ENCODE results near the gene LHX2.

LHX2 gene

DNA sequence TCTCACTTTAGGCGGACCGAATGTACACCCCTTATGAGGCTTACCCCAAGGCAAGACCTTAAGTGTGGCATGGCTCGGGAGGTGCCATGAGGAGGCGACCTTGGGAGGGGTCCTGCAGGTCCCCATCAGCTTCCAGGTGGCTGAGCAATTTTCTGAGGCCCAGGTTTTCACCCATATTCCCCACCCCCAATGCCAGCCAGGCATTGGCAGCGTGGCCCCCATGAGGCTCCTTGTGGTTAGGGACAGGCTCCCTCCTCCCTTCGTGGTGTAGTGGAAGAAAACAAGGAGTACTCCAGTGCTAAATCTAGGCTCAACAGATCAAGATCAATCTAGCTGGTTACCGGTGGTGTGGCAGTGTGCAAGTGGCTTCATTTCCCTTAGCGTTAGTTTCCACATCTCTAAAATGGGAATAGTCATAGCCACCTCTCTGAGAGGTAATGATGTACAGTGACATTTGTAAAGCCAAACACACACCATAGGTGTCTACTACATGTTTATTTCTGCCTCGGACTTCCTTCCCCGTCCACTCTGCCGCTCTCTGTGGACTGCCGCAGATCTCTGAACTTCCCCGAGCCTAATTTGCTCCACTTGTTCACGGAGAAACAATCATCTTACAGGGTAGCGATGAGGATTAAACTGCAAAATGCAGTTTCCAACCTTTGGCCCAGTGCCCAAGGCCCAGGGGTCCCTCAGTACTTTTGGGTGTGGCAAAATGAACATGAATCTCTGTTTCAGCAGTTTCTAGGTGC is 8.4 kb downstream of the LHX2 start:
- TF ChIP-seq SUZ12 (IDR thresholded peaks at IDR 0.05; ENCODE audit: extremely low read depth, insufficient read depth, insufficient read length) (no peak), YY1 (IDR thresholded peaks at IDR 0.05; ENCODE audit: insufficient read depth, insufficient read length) (no peak), ZNF274 (IDR thresholded peaks at IDR 0.05; ENCODE audit: low read depth, low read length) (no peak)
- Histone ChIP-seq H3K9ac (ENCODE audit: insufficient read length, low read depth) (no peak overlapping the region), H3K4me3 (ENCODE audit: insufficient read length, low read depth) (no peak overlapping the region), H3K4me1 (ENCODE audit: insufficient read depth, insufficient read length) (peaks cover 17% of the 10 kb centered on the region), H3K27me3 (ENCODE audit: insufficient read depth, insufficient read length) (peaks cover 70% of the 10 kb centered on the region), H3K9me3 (ENCODE audit: insufficient read depth, low read length) (no peaks in the 10 kb centered on the region), H3K36me3 (ENCODE audit: insufficient read depth, insufficient read length, low read length) (no peaks in the 10 kb centered on the region)
- no peak for DNase-seq (ENCODE audit: low read depth, low spot score)

DNA sequence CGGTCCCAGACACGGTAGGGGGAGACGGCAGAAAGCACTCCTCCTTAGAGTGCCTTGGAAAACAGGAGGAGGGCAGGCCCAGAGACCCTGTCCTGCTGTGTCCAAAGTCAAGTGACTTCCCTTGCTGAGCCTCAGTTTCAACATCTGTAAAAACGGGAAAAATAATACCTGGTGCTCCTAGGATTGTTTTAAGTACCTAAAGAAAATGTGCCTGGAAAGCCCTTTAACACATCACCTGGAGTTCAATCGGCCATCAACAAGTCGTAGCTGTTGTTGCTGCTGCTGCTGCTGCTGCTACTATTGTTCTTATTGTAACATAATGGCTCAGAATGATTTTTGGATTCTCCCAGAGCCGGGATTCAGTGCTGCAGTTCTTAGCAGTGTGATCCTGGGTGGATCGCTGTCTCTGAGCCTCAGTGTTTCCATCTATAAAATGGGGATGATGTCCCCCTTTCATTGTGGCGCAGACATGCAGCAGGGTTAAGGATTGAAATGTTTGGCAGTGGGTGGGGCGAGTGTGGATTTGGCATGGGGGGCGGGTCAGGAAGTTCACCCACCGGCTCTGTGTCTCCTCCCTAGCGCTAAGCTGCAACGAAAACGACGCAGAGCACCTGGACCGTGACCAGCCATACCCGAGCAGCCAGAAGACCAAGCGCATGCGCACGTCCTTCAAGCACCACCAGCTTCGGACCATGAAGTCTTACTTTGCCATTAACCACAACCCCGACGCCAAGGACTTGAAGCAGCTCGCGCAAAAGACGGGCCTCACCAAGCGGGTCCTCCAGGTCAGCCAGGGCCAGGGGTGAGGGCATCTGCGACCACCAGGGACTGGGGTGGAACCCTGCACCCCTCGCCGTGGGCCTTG is 9.2 kb downstream of the LHX2 start:
- peaks cover 62% of the 10 kb centered on the region for H3K27me3 ChIP-seq (ENCODE audit: insufficient read depth, insufficient read length)
- no peaks in the 10 kb centered on the region for H3K9me3 ChIP-seq (ENCODE audit: insufficient read depth, low read length)
- H3K4me1 ChIP-seq (ENCODE audit: insufficient read depth, insufficient read length) = peaks cover 11% of the 10 kb centered on the region
- no peaks in the 10 kb centered on the region for H3K36me3 ChIP-seq (ENCODE audit: insufficient read depth, insufficient read length, low read length)
- no peak for TF ChIP-seq SUZ12 (IDR thresholded peaks at IDR 0.05; ENCODE audit: extremely low read depth, insufficient read depth, insufficient read length)
- no peak for TF ChIP-seq ZNF274 (IDR thresholded peaks at IDR 0.05; ENCODE audit: low read depth, low read length)
- TF ChIP-seq YY1 (IDR thresholded peaks at IDR 0.05; ENCODE audit: insufficient read depth, insufficient read length) = no peak
- no peak for DNase-seq (ENCODE audit: low read depth, low spot score)
- H3K4me3 ChIP-seq (ENCODE audit: insufficient read length, low read depth) = no peak overlapping the region
- H3K9ac ChIP-seq (ENCODE audit: insufficient read length, low read depth) = no peak overlapping the region

DNA sequence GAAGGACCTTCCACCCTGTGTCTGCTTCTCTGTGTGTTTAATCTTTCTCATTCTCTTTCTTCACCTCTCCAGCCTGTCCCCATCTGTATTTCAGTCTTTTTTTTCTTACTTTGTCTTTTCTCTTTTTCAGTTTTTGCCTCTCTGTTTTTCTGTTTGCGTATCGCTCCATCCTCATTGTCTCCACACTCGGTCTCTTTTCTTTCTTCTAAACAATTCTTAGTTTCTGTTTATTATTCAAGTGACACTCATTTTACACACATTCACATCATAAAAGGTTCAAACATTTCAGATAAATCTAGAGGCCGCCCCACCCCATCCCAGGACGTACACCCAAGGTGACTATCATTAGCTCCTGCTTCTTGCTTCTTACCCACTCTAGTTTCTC is 9.8 kb downstream of the LHX2 start:
- Histone ChIP-seq H3K9ac (ENCODE audit: insufficient read length, low read depth) (no peak overlapping the region), H3K4me1 (ENCODE audit: insufficient read depth, insufficient read length) (peaks cover 10% of the 10 kb centered on the region), H3K4me3 (ENCODE audit: insufficient read length, low read depth) (no peak overlapping the region), H3K9me3 (ENCODE audit: insufficient read depth, low read length) (no peaks in the 10 kb centered on the region), H3K36me3 (ENCODE audit: insufficient read depth, insufficient read length, low read length) (no peaks in the 10 kb centered on the region), H3K27me3 (ENCODE audit: insufficient read depth, insufficient read length) (peaks cover 56% of the 10 kb centered on the region)
- TF ChIP-seq ZNF274 (IDR thresholded peaks at IDR 0.05; ENCODE audit: low read depth, low read length) (no peak), SUZ12 (IDR thresholded peaks at IDR 0.05; ENCODE audit: extremely low read depth, insufficient read depth, insufficient read length) (no peak), YY1 (IDR thresholded peaks at IDR 0.05; ENCODE audit: insufficient read depth, insufficient read length) (no peak)
- DNase-seq (ENCODE audit: low read depth, low spot score) = no peak

DNA sequence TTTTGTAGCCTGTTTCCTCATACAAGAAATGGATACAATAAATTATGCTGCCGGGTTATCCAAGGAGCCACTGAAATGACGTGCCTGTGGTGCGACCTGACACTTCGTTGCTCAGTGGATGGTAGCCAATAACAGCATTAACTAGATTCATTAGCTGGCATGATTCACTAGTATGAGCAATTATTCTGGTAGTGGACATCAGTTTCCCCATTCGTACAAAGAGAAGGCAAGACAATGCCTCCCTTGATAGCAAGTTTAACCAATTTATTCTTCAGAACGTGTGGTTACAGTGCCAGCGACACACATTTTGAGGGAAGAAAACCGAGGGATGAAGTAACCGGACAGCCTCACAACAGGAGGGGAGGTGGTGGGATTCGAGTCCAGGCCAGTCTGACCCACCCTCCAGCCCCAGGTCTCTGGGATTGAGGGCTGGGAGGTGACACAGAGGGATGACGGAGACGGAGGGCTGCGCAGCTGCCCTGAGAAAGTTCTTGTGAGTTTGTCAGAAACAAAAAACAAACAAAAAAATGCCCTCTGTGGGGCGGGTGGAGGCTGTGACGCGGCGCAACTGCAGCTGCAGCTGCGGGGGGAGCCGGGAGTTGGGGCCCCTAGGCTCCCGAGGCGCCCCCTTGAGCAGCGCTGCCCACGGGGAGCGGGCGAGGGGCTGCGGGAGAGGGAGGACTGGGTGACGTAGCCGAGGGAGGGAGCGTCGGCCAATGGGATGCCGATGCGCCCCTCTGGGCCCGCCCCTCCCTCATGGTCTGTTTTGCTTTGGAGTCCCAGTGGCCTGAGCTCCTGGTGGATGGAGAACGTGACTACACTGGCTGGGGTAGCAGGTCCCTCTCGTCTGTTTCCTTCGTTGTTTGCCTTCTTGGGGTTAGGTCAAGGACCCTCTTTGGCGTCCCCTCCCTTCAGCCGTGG is 10.9 kb downstream of the LHX2 start:
- DNase-seq (ENCODE audit: low read depth, low spot score) = no peak
- peaks cover 10% of the 10 kb centered on the region for H3K4me1 ChIP-seq (ENCODE audit: insufficient read depth, insufficient read length)
- no peaks in the 10 kb centered on the region for H3K36me3 ChIP-seq (ENCODE audit: insufficient read depth, insufficient read length, low read length)
- H3K27me3 ChIP-seq (ENCODE audit: insufficient read depth, insufficient read length) = peaks cover 45% of the 10 kb centered on the region
- no peak overlapping the region for H3K9ac ChIP-seq (ENCODE audit: insufficient read length, low read depth)
- H3K9me3 ChIP-seq (ENCODE audit: insufficient read depth, low read length) = no peaks in the 10 kb centered on the region
- no peak for TF ChIP-seq YY1 (IDR thresholded peaks at IDR 0.05; ENCODE audit: insufficient read depth, insufficient read length)
- TF ChIP-seq SUZ12 (IDR thresholded peaks at IDR 0.05; ENCODE audit: extremely low read depth, insufficient read depth, insufficient read length) = no peak
- no peak for TF ChIP-seq ZNF274 (IDR thresholded peaks at IDR 0.05; ENCODE audit: low read depth, low read length)
- H3K4me3 ChIP-seq (ENCODE audit: insufficient read length, low read depth) = no peak overlapping the region

GRCh38 chr9:124024107-124024506 is 12.5 kb downstream of the LHX2 start:
- H3K9me3 ChIP-seq (ENCODE audit: insufficient read depth, low read length) = no peaks in the 10 kb centered on the region
- H3K4me3 ChIP-seq (ENCODE audit: insufficient read length, low read depth) = no peak overlapping the region
- DNase-seq (ENCODE audit: low read depth, low spot score) = no peak
- TF ChIP-seq YY1 (IDR thresholded peaks at IDR 0.05; ENCODE audit: insufficient read depth, insufficient read length) (no peak), SUZ12 (IDR thresholded peaks at IDR 0.05; ENCODE audit: extremely low read depth, insufficient read depth, insufficient read length) (no peak), ZNF274 (IDR thresholded peaks at IDR 0.05; ENCODE audit: low read depth, low read length) (no peak)
- peaks cover 10% of the 10 kb centered on the region for H3K4me1 ChIP-seq (ENCODE audit: insufficient read depth, insufficient read length)
- H3K36me3 ChIP-seq (ENCODE audit: insufficient read depth, insufficient read length, low read length) = no peaks in the 10 kb centered on the region
- H3K9ac ChIP-seq (ENCODE audit: insufficient read length, low read depth) = no peak overlapping the region
- peaks cover 33% of the 10 kb centered on the region for H3K27me3 ChIP-seq (ENCODE audit: insufficient read depth, insufficient read length)

DNA sequence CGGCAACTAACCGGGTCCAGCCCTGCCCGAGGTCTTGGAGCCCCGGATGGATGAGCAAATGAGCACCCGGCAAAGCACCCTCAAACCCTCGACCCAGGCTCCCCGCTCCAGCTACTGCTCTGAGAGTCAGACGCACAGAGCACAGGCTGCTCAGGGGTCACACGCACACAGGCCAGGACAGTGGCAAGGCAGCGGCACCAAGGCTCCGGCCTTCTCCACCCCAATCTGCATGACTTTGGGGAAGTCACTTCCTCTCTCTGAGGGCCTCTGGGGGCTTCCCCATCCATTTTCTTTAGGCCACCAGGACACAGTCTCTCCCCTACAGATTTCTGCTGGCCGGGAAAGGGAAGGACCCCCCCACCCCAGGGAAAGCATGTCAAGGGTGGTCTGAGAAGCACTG is 18.0 kb downstream of the LHX2 start:
- H3K36me3 ChIP-seq (ENCODE audit: insufficient read depth, insufficient read length, low read length) = no peaks in the 10 kb centered on the region
- TF ChIP-seq SUZ12 (IDR thresholded peaks at IDR 0.05; ENCODE audit: extremely low read depth, insufficient read depth, insufficient read length) (no peak), YY1 (IDR thresholded peaks at IDR 0.05; ENCODE audit: insufficient read depth, insufficient read length) (no peak), ZNF274 (IDR thresholded peaks at IDR 0.05; ENCODE audit: low read depth, low read length) (no peak)
- H3K27me3 ChIP-seq (ENCODE audit: insufficient read depth, insufficient read length) = no peaks in the 10 kb centered on the region
- no peaks in the 10 kb centered on the region for H3K9me3 ChIP-seq (ENCODE audit: insufficient read depth, low read length)
- no peak overlapping the region for H3K4me3 ChIP-seq (ENCODE audit: insufficient read length, low read depth)
- H3K4me1 ChIP-seq (ENCODE audit: insufficient read depth, insufficient read length) = peaks cover 10% of the 10 kb centered on the region
- no peak for DNase-seq (ENCODE audit: low read depth, low spot score)
- H3K9ac ChIP-seq (ENCODE audit: insufficient read length, low read depth) = no peak overlapping the region
